A673 (cell line): Measurements from ENCODE around the gene CLDN34.

Experiments
- CTCF ChIP-seq: fragments of 300-800, 200-600 bp; sonication (generic); conservative IDR thresholded peaks from 2 replicates; pipeline ENCODE4 v1.5.1; 2017; ENCODE audit warnings: low read depth, mild to moderate bottlenecking, antibody characterized with exemption, low read length, moderate library complexity, mixed read lengths
- EZH2 ChIP-seq: fragments of 200-600 bp; sonication (generic); IDR thresholded peaks from 2 replicates; pipeline ENCODE4 v1.6.1; 2017; ENCODE audit warnings: borderline replicate concordance, low read depth, mild to moderate bottlenecking, mixed read lengths, antibody characterized with exemption, low read length; ENCODE audit not compliant: poor library complexity, severe bottlenecking

GRCh38 chrX:9980927-9981326 lies 13.8 kb downstream of the CLDN34 start:
- TF ChIP-seq CTCF (no peak), EZH2 (no peak)
